H1 (cell line): ENCODE results near the gene CFAP107. TPM values are rescaled to one million over a fixed set of nuclear protein-coding genes. Genes with fewer than 3 reads are reported as not detected.

Experiments
- CTCF ChIA-PET: fragments of 300-600 bp; sonication (Branson Sonifier 250); formaldehyde crosslinking; loops from one replicate; lab custom pipeline; 2021; ENCODE audit not compliant: partially characterized antibody; lab: Charles Lee
- POLR2A ChIA-PET: fragments of 300-600 bp; sonication (Branson Sonifier 250); formaldehyde crosslinking; loops from one replicate; lab custom pipeline; 2021; ENCODE audit warnings: inconsistent platforms; ENCODE audit not compliant: partially characterized antibody; lab: Charles Lee
- DNase-seq, 2 experiments: peaks; one replicate each; pipeline versions ENCODE4 v3.0.0 to v3.0.0-alpha.2; 2010 to 2022; ENCODE audit warnings: low spot score in 2 of 2, low read depth in 1 of 2, mixed read lengths in 1 of 2
- FAIRE-seq: peaks from 2 replicates; lab custom pipeline; 2011; peaks lifted over from hg19 to GRCh38; lab: Jason Lieb, UNC
- H2AFZ ChIP-seq: 2 replicates; pipeline ENCODE4 v1.8.1; 2012; ENCODE audit warnings: low read length, inconsistent platforms
- H2AK5ac ChIP-seq: 2 replicates; pipeline ENCODE4 v1.6.1; 2013; ENCODE audit warnings: low read depth, low read length
- H2BK120ac ChIP-seq: replicated peaks from 2 replicates; pipeline ENCODE3; 2013; ENCODE audit warnings: low read depth, low read length, inconsistent platforms
- H2BK12ac ChIP-seq: 2 replicates; pipeline ENCODE4 v1.6.1; 2013; ENCODE audit warnings: low read depth, low read length
- H2BK15ac ChIP-seq: 2 replicates; pipeline ENCODE4 v1.6.1; 2013; ENCODE audit warnings: low read length
- H2BK20ac ChIP-seq: 2 replicates; pipeline ENCODE4 v1.6.1; 2013; ENCODE audit warnings: low read length
- H2BK5ac ChIP-seq: 2 replicates; pipeline ENCODE4 v1.6.1; 2013; ENCODE audit warnings: low read depth, low read length
- H3K14ac ChIP-seq: 2 replicates; pipeline ENCODE4 v1.6.1; 2013; ENCODE audit warnings: inconsistent platforms; ENCODE audit not compliant: insufficient read length
- H3K18ac ChIP-seq: 2 replicates; pipeline ENCODE4 v1.6.1; 2013; ENCODE audit warnings: low read length; ENCODE audit errors: extremely low read depth
- H3K23ac ChIP-seq: 2 replicates; pipeline ENCODE4 v1.6.1; 2013; ENCODE audit warnings: inconsistent platforms; ENCODE audit not compliant: insufficient read length
- H3K23me2 ChIP-seq: 2 replicates; pipeline ENCODE4 v1.6.1; 2013; ENCODE audit warnings: low read depth, low read length
- H3K27ac ChIP-seq: 2 replicates; pipeline ENCODE4 v1.6.1; 2011; ENCODE audit warnings: low read depth, low read length, inconsistent platforms
- H3K27me3 ChIP-seq, 4 experiments: replicated peaks in 1 of 4; 1 replicate in 1 of 4; 2 replicates in 3 of 4; pipeline versions ENCODE4 v1.6.1 to v1.8.1; 2011 to 2013; ENCODE audit warnings: low read length in 3 of 4, mild to moderate bottlenecking in 3 of 4, inconsistent platforms in 2 of 4, mixed read lengths in 2 of 4, moderate library complexity in 1 of 4; ENCODE audit not compliant: control insufficient read depth in 3 of 4, insufficient read depth in 3 of 4; ENCODE audit errors: extremely low read depth in 1 of 4
- H3K36me3 ChIP-seq, 4 experiments: 2 replicates each; pipeline versions ENCODE4 v1.6.1 to v1.8.1; 2011 to 2013; ENCODE audit warnings: mild to moderate bottlenecking in 4 of 4, low read length in 3 of 4, moderate library complexity in 2 of 4, control low read depth in 1 of 4, inconsistent platforms in 1 of 4; ENCODE audit not compliant: insufficient read depth in 4 of 4, control insufficient read depth in 2 of 4
- H3K4ac ChIP-seq: replicated peaks from 2 replicates; pipeline ENCODE3; 2013; ENCODE audit warnings: low read length, low read depth, mixed read lengths, inconsistent platforms; ENCODE audit not compliant: insufficient read length
- H3K4me1 ChIP-seq, 4 experiments: replicated peaks in 1 of 4; 1 replicate in 1 of 4; 2 replicates in 3 of 4; pipeline versions ENCODE4 v1.6.1 to v1.8.1; 2011 to 2013; ENCODE audit warnings: low read length in 3 of 4, inconsistent platforms in 2 of 4, mixed read lengths in 1 of 4; ENCODE audit not compliant: insufficient read depth in 4 of 4, control insufficient read depth in 3 of 4
- H3K4me2 ChIP-seq, 2 experiments: 2 replicates each; pipeline versions ENCODE4 v1.6.1 to v1.8.1; 2011 to 2013; ENCODE audit warnings: low read depth in 2 of 2, low read length in 2 of 2, control low read depth in 1 of 2, inconsistent platforms in 1 of 2, mild to moderate bottlenecking in 1 of 2; ENCODE audit not compliant: insufficient read depth in 1 of 2
- H3K4me3 ChIP-seq, 4 experiments: fragments of 200-600, 300-600 bp in 1 of 4; sonication (generic), shearing (Covaris generic), sonication (Bioruptor Twin) in 1 of 4; 2 replicates each; pipeline versions ENCODE4 v1.5.1 to v1.8.1; 2011 to 2016; ENCODE audit warnings: low read length in 4 of 4, low read depth in 3 of 4, control low read depth in 2 of 4, inconsistent platforms in 2 of 4, mild to moderate bottlenecking in 2 of 4, mixed read lengths in 1 of 4, moderate library complexity in 1 of 4; ENCODE audit not compliant: insufficient read depth in 2 of 4; ENCODE audit errors: extremely low read depth in 1 of 4
- H3K56ac ChIP-seq: replicated peaks from 2 replicates; pipeline ENCODE3; 2013; ENCODE audit warnings: low read depth, mild to moderate bottlenecking, mixed read lengths, low read length, inconsistent platforms; ENCODE audit not compliant: insufficient read length
- H3K79me1 ChIP-seq: 2 replicates; pipeline ENCODE4 v1.6.1; 2013; ENCODE audit warnings: low read depth, low read length, control low read depth
- H3K79me2 ChIP-seq, 2 experiments: 2 replicates each; pipeline versions ENCODE4 v1.6.1 to v1.8.1; 2012 to 2013; ENCODE audit warnings: low read length in 2 of 2, mild to moderate bottlenecking in 2 of 2, inconsistent platforms in 1 of 2; ENCODE audit not compliant: insufficient read depth in 2 of 2, control insufficient read depth in 1 of 2
- H3K9ac ChIP-seq, 4 experiments: replicated peaks in 1 of 4; 1 replicate in 1 of 4; 2 replicates in 3 of 4; pipeline versions ENCODE4 v1.6.1 to v1.8.1; 2011 to 2013; ENCODE audit warnings: low read depth in 3 of 4, low read length in 3 of 4, control low read depth in 2 of 4, mild to moderate bottlenecking in 2 of 4, moderate library complexity in 2 of 4, inconsistent platforms in 1 of 4; ENCODE audit errors: extremely low read depth in 1 of 4
- H3K9me3 ChIP-seq, 2 experiments: 2 replicates each; pipeline versions ENCODE4 v1.6.1 to v1.8.1; 2012 to 2013; ENCODE audit warnings: mild to moderate bottlenecking in 2 of 2, moderate library complexity in 2 of 2, control low read depth in 1 of 2, inconsistent platforms in 1 of 2, low read depth in 1 of 2, low read length in 1 of 2, mixed read lengths in 1 of 2; ENCODE audit not compliant: insufficient read depth in 2 of 2
- H4K20me1 ChIP-seq, 2 experiments: replicated peaks in 1 of 2; 2 replicates each; pipeline versions ENCODE3 to v1.8.1; 2011 to 2013; ENCODE audit warnings: inconsistent platforms in 2 of 2, low read length in 2 of 2, mild to moderate bottlenecking in 1 of 2; ENCODE audit not compliant: insufficient read depth in 2 of 2, control insufficient read depth in 1 of 2
- H4K5ac ChIP-seq: 2 replicates; pipeline ENCODE4 v1.6.1; 2013; ENCODE audit warnings: low read length, low read depth, mixed read lengths, inconsistent platforms; ENCODE audit not compliant: insufficient read length
- H4K8ac ChIP-seq: 2 replicates; pipeline ENCODE4 v1.8.0; 2013; ENCODE audit warnings: mild to moderate bottlenecking, moderate library complexity, low read length, inconsistent platforms; ENCODE audit not compliant: insufficient read depth; ENCODE audit errors: extremely low read depth
- H4K91ac ChIP-seq: replicated peaks from 2 replicates; pipeline ENCODE3; 2013; ENCODE audit warnings: low read length, mixed read lengths, inconsistent platforms; ENCODE audit not compliant: insufficient read length
- WGBS, 2 experiments: shearing (Covaris generic) in 1 of 2; methylation state at CpG; one replicate each; pipeline versions ENCODE4 v1.1.6 to v1.1.7; 2013 to 2015; ENCODE audit warnings: low lambda C conversion rate in 2 of 2, mixed read lengths in 2 of 2, inconsistent platforms in 1 of 2, low coverage in 1 of 2, missing lambda C conversion rate in 1 of 2; ENCODE audit not compliant: insufficient replicate concordance in 2 of 2, insufficient coverage in 1 of 2, insufficient read length in 1 of 2; ENCODE audit errors: extremely low coverage in 1 of 2, missing lambda C conversion rate in 1 of 2; 5-methylcytosine and 5-hydroxymethylcytosine counted together
- polyA plus RNA-seq, 7 experiments: library from polyadenylated mRNA; depleted of rRNA in 3 of 7; stranded (reverse) in 5 of 7; unstranded in 2 of 7; fragments of >200 nt in 5 of 7; fragments of 200-250 nt in 2 of 7; gene quantifications; 1 replicate in 5 of 7; 2 replicates in 1 of 7; 4 replicates in 1 of 7; pipeline versions ENCODE4 v1.2.1 to v1.2.3, GENCODE V29; 2011 to 2013; ENCODE audit warnings: missing spikeins in 2 of 7, mixed read lengths in 2 of 7
- total RNA-seq: library from RNA; stranded (reverse); fragmentation: NEBNext Ultra II Directional; extraction: Animal tissue kit (Norgen Biotek cat#: 25700); gene quantifications from 2 replicates; pipeline ENCODE4 v1.2.1, GENCODE V29; 2021

The CFAP107 gene
- total and polyA plus RNA-seq, 2 of the 8 experiments (the other 6 are each of a cell fraction or from before 2014, with no cell fraction given): 0.23 TPM; not detected in 1

GRCh38 chr1:12739613-12740012 is 6.4 kb upstream of the CFAP107 start:
- H2BK15ac ChIP-seq: no peak overlapping the region
- no peak overlapping the region for H2AFZ ChIP-seq
- H4K20me1 ChIP-seq: no peaks in the 10 kb centered on the region
- H3K4me3 ChIP-seq: no peak overlapping the region
- no peaks in the 10 kb centered on the region; a peak in 1 of 7 replicates for H3K4me1 ChIP-seq
- H3K79me2 ChIP-seq: no peaks in the 10 kb centered on the region
- H2BK120ac ChIP-seq: no peak overlapping the region
- H3K4ac ChIP-seq: no peak overlapping the region
- H2BK5ac ChIP-seq: no peak overlapping the region
- no peaks in the 10 kb centered on the region for H3K9me3 ChIP-seq
- CTCF ChIA-PET: interaction anchor here (0.9 to 1.0 kb wide), 2 partner anchors 20 to 81 kb away, joined by 3 read pairs; no protein-coding TSS in a partner anchor
- no peak overlapping the region for H2BK12ac ChIP-seq
- no peak overlapping the region for H3K9ac ChIP-seq
- FAIRE-seq: no peak
- no peak overlapping the region for H3K23ac ChIP-seq
- H3K36me3 ChIP-seq: no peaks in the 10 kb centered on the region
- no peak overlapping the region for H2BK20ac ChIP-seq
- H3K23me2 ChIP-seq: no peaks in the 10 kb centered on the region
- no peaks in the 10 kb centered on the region for H3K27me3 ChIP-seq
- no peak overlapping the region for H3K56ac ChIP-seq
- no peak overlapping the region for H4K8ac ChIP-seq
- no peak overlapping the region for H3K18ac ChIP-seq
- no peak overlapping the region for H3K27ac ChIP-seq
- H2AK5ac ChIP-seq: no peak overlapping the region
- no peak overlapping the region for H3K14ac ChIP-seq
- H4K5ac ChIP-seq: no peak overlapping the region
- POLR2A ChIA-PET: no interaction called here
- no peak overlapping the region for H3K4me2 ChIP-seq
- 93% methylated on average over 5 of the region's 5 CpGs; no CpG with 5 or more reads in 1 of the 2 experiments for WGBS, 2 experiments
- no peak overlapping the region for H4K91ac ChIP-seq
- DNase-seq: no peak
- H3K79me1 ChIP-seq: no peaks in the 10 kb centered on the region
